ENCODE data around the gene HUNK. TPM values are rescaled to one million over a fixed set of nuclear protein-coding genes. Genes with fewer than 3 reads are reported as not detected.

The HUNK gene
- total and polyA plus RNA-seq, 2 experiments from 2014 or later, result 1.6 to 5.1 TPM

GRCh38 chr21:31921079-31921478 lies 48.3 kb downstream of the HUNK start (continued):
- TF ChIP-seq ZNF331 (CRISPR knock-in tag; IDR thresholded peaks at IDR 0.05; ENCODE audit: low read depth) (no peak), POLR2AphosphoS5 (IDR thresholded peaks at IDR 0.05; ENCODE audit: low read depth) (no peak), ZNF114 (CRISPR knock-in tag; IDR thresholded peaks at IDR 0.05) (no peak), REST (IDR thresholded peaks at IDR 0.05; ENCODE audit: unreplicated experiment) (no peak), NANOG (IDR thresholded peaks at IDR 0.05; ENCODE audit: borderline replicate concordance) (no peak), ETS1 (IDR thresholded peaks at IDR 0.05) (no peak)

GRCh38 chr21:31922881-31923280 lies 50.1 kb downstream of the HUNK start:
- no peaks in the 10 kb centered on the region for H3K27me3 Mint-ChIP-seq (ENCODE audit: insufficient read depth, low read depth, poor library complexity)
- peaks cover 42% of the 10 kb centered on the region for H3K36me3 Mint-ChIP-seq (ENCODE audit: low read depth)
- Histone ChIP-seq H4K20me1 (replicated peaks; ENCODE audit: insufficient read depth) (no peaks in the 10 kb centered on the region), H3K27me3 (ENCODE audit: insufficient read depth) (no peaks in the 10 kb centered on the region), H3F3A (replicated peaks; ENCODE audit: low read depth) (no peaks in the 10 kb centered on the region), H3K4me3 (no peak overlapping the region), H3K4me1 (ENCODE audit: insufficient read depth) (no peaks in the 10 kb centered on the region), H3K79me2 (replicated peaks; ENCODE audit: insufficient read depth) (no peaks in the 10 kb centered on the region), H3K27ac (ENCODE audit: low read depth) (no peak overlapping the region), H3K9me2 (ENCODE audit: insufficient read depth) (no peaks in the 10 kb centered on the region), H3K4me2 (no peak overlapping the region), H2AFZ (no peak overlapping the region), H3K36me3 (ENCODE audit: insufficient read depth) (peaks cover 4% of the 10 kb centered on the region; the same call in 1 of the 2 replicates)
- H3K4me3 Mint-ChIP-seq, result no peak overlapping the region
- H3K4me1 Mint-ChIP-seq, result no peaks in the 10 kb centered on the region
- ATAC-seq, result no peak
- no peak for DNase-seq (ENCODE audit: low spot score)
- no peak overlapping the region for H3K27ac Mint-ChIP-seq
- H3K9me3 Mint-ChIP-seq, result peaks cover 17% of the 10 kb centered on the region
- TF ChIP-seq EZH2phosphoT487 (IDR thresholded peaks at IDR 0.05; ENCODE audit: unreplicated experiment), result no peak
- no peak for TF ChIP-seq ZNF462 (CRISPR knock-in tag; IDR thresholded peaks at IDR 0.05)
- no peak for TF ChIP-seq REST (IDR thresholded peaks at IDR 0.05; ENCODE audit: unreplicated experiment)
- no peak for TF ChIP-seq CTCF (conservative IDR thresholded peaks at IDR 0.05; ENCODE audit: low read depth in 2 of 2)
